ENCODE results near the gene SUPT20H. TPM values are rescaled to one million over a fixed set of nuclear protein-coding genes. Genes with fewer than 3 reads are reported as not detected.

Gene SUPT20H
- total and polyA plus RNA-seq, 10 of the 15 experiments (the other 5 are each of a cell fraction or from before 2014, with no cell fraction given): 12.3 to 69.8 (median 47.5) TPM

- POLR2A ChIA-PET: no interaction called here
- H3K4me2 ChIP-seq (ENCODE audit: control insufficient read depth, insufficient read depth): no peak overlapping the region
- H3K36me3 ChIP-seq (ENCODE audit: control insufficient read depth in 2 of 2, insufficient read depth in 2 of 2, low read length in 1 of 2): no peaks in the 10 kb centered on the region
- no TSS peak for BruUV-seq (replicated peaks)
- H3K4me1 ChIP-seq (ENCODE audit: control insufficient read depth, insufficient read depth, low read length): no peaks in the 10 kb centered on the region
- H3K9ac ChIP-seq (ENCODE audit: control insufficient read depth, insufficient read depth, low read length): no peak overlapping the region
- no peak overlapping the region for H3K4me3 ChIP-seq
- 0 out of 4 replicates have a peak, but pooled peaks cover 0 to 1% of the 10 kb centered on the region in 2 experiments for H3K27me3 ChIP-seq (replicated peaks in 1 of 2; ENCODE audit: control insufficient read depth in 2 of 2, insufficient read depth in 2 of 2, low read length in 1 of 2)
- RAD21 ChIA-PET (ENCODE audit: unreplicated experiment): no interaction called here
- in situ Hi-C loops (cut with MboI): loop anchor here (10.0 kb wide), 1 partner anchor 515 kb away; no protein-coding TSS in a partner anchor
- H2AFZ ChIP-seq (ENCODE audit: control insufficient read depth, low read depth, low read length): no peak overlapping the region
- FAIRE-seq: no peak
- SMC1A ChIA-PET (ENCODE audit: uncharacterized antibody, unreplicated experiment): no interaction called here
- CTCF ChIA-PET: no interaction called here
- WGBS (ENCODE audit: insufficient coverage, insufficient replicate concordance, low lambda C conversion rate, missing lambda C conversion rate): 16% methylated on average over 3 of the region's 3 CpGs
- no peaks in the 10 kb centered on the region for H3K9me3 ChIP-seq (replicated peaks; ENCODE audit: control insufficient read depth, insufficient read depth, low read length)
- no peak for DNase-seq (ENCODE audit: low read depth, low spot score)
- no peaks in the 10 kb centered on the region for H4K20me1 ChIP-seq (ENCODE audit: control insufficient read depth, insufficient read depth)
- intact Hi-C loops (cut with micrococcal nuclease; ENCODE audit: unreplicated experiment): no loop called here
- no peaks in the 10 kb centered on the region for H3K79me2 ChIP-seq (ENCODE audit: control insufficient read depth, insufficient read depth, low read length)
- no peak overlapping the region for H3K27ac ChIP-seq (ENCODE audit: control insufficient read depth, insufficient read depth)
- ATAC-seq: no peak
- no peak for TF ChIP-seq BCLAF1 (IDR thresholded peaks at IDR 0.05)
- TF ChIP-seq PAX5 (IDR thresholded peaks at IDR 0.05; ENCODE audit: borderline replicate concordance, low read depth, low read length): no peak
- TF ChIP-seq RBBP5 (conservative IDR thresholded peaks at IDR 0.05): no peak
- no peak for TF ChIP-seq E4F1 (IDR thresholded peaks at IDR 0.05; ENCODE audit: borderline replicate concordance, partially characterized antibody)
- TF ChIP-seq SKIL (IDR thresholded peaks at IDR 0.05; ENCODE audit: low read depth, poor library complexity, severe bottlenecking): no peak
- no peak for TF ChIP-seq SRF (IDR thresholded peaks at IDR 0.05; ENCODE audit: low read depth in 2 of 2, low read length in 2 of 2)
- TF ChIP-seq SMAD5 (IDR thresholded peaks at IDR 0.05; ENCODE audit: low read depth): no peak
- no peak for TF ChIP-seq HDAC6 (IDR thresholded peaks at IDR 0.05; ENCODE audit: unreplicated experiment)
- TF ChIP-seq RAD21 (IDR thresholded peaks at IDR 0.05; ENCODE audit: insufficient read depth, low read depth, low read length): no peak
- no peak for TF ChIP-seq HDAC2 (IDR thresholded peaks at IDR 0.05)
- TF ChIP-seq NR2C1 (IDR thresholded peaks at IDR 0.05): no peak
- TF ChIP-seq ETV6 (conservative IDR thresholded peaks at IDR 0.05 in 1 of 2, IDR thresholded peaks at IDR 0.05 in 1 of 2; ENCODE audit: borderline replicate concordance in 1 of 2, low read depth in 1 of 2): no peak
- no peak for TF ChIP-seq TCF7 (IDR thresholded peaks at IDR 0.05; ENCODE audit: borderline replicate concordance)
- TF ChIP-seq TCF12 (IDR thresholded peaks at IDR 0.05; ENCODE audit: low read depth, low read length): no peak
- no peak for TF ChIP-seq SUZ12 (IDR thresholded peaks at IDR 0.05; ENCODE audit: unreplicated experiment)
- no peak for TF ChIP-seq IKZF2 (IDR thresholded peaks at IDR 0.05)
- TF ChIP-seq KLF5 (IDR thresholded peaks at IDR 0.05; ENCODE audit: partially characterized antibody): no peak
These were observed 30.0 kb upstream of the SUPT20H start for GRCh38 chr13:37089495-37089894.

Data from GM12878 (cell line).